ENCODE data around the gene HMBS.

DNA sequence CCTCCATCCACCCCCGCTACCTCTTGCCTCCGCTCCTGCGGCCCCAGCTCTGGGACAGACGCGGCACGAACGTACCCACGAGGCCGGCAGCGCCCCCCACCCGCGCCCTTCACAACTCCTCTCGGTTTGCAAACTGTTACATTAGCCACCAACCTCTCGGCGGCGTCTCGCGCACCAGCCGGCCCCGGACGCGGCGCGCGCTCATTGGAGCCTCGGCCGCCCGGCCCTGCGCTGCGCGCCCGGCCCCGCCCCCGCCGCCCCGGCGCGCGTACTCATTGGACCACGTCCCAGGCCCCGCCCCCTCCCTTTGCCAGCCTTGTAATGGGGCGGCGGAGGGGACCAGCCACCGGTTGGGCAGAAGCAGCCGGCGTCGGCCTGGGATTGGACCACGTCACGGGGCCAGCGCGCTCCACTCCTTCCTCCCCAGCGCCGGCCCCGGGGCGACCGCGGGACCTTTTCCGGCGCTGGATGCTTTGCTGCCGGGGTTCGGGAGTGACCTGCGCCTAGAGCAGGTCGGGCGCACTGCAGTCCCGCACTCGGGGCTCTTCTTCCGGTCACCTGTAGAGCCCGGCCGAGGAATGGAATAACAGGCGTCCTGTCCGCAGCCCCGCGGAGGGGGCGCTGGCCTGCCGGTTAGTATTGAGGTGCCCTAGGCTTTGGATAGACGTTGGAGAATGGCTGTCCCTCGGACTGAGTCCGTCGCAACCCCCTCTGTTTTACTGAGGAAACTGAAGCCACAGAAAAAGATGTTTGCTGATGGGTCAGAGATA is 27.5 kb upstream of the HMBS start, which contains the start of gene HYOU1:
- TF ChIP-seq, protein P1, sequence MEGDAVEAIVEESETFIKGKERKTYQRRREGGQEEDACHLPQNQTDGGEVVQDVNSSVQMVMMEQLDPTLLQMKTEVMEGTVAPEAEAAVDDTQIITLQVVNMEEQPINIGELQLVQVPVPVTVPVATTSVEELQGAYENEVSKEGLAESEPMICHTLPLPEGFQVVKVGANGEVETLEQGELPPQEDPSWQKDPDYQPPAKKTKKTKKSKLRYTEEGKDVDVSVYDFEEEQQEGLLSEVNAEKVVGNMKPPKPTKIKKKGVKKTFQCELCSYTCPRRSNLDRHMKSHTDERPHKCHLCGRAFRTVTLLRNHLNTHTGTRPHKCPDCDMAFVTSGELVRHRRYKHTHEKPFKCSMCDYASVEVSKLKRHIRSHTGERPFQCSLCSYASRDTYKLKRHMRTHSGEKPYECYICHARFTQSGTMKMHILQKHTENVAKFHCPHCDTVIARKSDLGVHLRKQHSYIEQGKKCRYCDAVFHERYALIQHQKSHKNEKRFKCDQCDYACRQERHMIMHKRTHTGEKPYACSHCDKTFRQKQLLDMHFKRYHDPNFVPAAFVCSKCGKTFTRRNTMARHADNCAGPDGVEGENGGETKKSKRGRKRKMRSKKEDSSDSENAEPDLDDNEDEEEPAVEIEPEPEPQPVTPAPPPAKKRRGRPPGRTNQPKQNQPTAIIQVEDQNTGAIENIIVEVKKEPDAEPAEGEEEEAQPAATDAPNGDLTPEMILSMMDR (IDR thresholded peaks at IDR 0.05; ENCODE audit: low read depth, low read length, missing input control): peak; percentile 2
- peak in 1 of 2 donors; percentile 28 for TF ChIP-seq EGR1 (IDR thresholded peaks at IDR 0.05; ENCODE audit: low read depth in 2 of 2)
- peak; percentile 68 for TF ChIP-seq TAF1 (conservative IDR thresholded peaks at IDR 0.05)
- TF ChIP-seq, protein P2, sequence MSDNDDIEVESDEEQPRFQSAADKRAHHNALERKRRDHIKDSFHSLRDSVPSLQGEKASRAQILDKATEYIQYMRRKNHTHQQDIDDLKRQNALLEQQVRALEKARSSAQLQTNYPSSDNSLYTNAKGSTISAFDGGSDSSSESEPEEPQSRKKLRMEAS (IDR thresholded peaks at IDR 0.05): no peak
- no peak for TF ChIP-seq HNF4G (IDR thresholded peaks at IDR 0.05)
- no peak for TF ChIP-seq JUND (IDR thresholded peaks at IDR 0.05)
- TF ChIP-seq RAD21 (IDR thresholded peaks at IDR 0.05): peak in 1 of 2 donors; percentile 53
- TF ChIP-seq, protein P3, sequence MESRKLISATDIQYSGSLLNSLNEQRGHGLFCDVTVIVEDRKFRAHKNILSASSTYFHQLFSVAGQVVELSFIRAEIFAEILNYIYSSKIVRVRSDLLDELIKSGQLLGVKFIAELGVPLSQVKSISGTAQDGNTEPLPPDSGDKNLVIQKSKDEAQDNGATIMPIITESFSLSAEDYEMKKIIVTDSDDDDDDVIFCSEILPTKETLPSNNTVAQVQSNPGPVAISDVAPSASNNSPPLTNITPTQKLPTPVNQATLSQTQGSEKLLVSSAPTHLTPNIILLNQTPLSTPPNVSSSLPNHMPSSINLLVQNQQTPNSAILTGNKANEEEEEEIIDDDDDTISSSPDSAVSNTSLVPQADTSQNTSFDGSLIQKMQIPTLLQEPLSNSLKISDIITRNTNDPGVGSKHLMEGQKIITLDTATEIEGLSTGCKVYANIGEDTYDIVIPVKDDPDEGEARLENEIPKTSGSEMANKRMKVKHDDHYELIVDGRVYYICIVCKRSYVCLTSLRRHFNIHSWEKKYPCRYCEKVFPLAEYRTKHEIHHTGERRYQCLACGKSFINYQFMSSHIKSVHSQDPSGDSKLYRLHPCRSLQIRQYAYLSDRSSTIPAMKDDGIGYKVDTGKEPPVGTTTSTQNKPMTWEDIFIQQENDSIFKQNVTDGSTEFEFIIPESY (IDR thresholded peaks at IDR 0.05): no peak
- TF ChIP-seq GABPA (IDR thresholded peaks at IDR 0.05 in 1 of 2, conservative IDR thresholded peaks at IDR 0.05 in 1 of 2): peak in 1 of 2 donors; percentile 87
- TF ChIP-seq YY1 (IDR thresholded peaks at IDR 0.05): peak; percentile 82

Data from liver (tissue), 3 donors.